ENCODE results near the gene HBEGF. TPM values are rescaled to one million over a fixed set of nuclear protein-coding genes. Genes with fewer than 3 reads are reported as not detected.
A peak's percentile ranks its signal among the peaks of the same experiment; 100 is the strongest.

Gene HBEGF
- polyA plus RNA-seq, 3 donors: 25.2 to 548 (median 31.6) TPM

- Mint-ChIP-seq H3K9me3 (peaks cover 0 to 2% (median 0%) of the 10 kb centered on the region in 7 donors), H3K27me3 (ENCODE audit: low read depth in 3 of 3) (peaks cover 0 to 2% (median 1%) of the 10 kb centered on the region in 3 donors), H3K4me1 (peaks cover 42% of the 10 kb centered on the region), H3K36me3 (peaks cover 11 to 14% of the 10 kb centered on the region in 2 donors), H3K4me3 (no peak overlapping the region), H3K27ac (no peak overlapping the region)
- Histone ChIP-seq H3K79me2 (ENCODE audit: insufficient read depth, low read length) (no peaks in the 10 kb centered on the region), H3K27ac (ENCODE audit: low read depth in 1 of 2, low read length in 2 of 2) (no peak overlapping the region), H3K4me2 (replicated peaks; ENCODE audit: extremely low read depth, low read length, poor library complexity, severe bottlenecking) (no peak overlapping the region), H3K4me3 (replicated peaks in 1 of 3; ENCODE audit: low read depth in 2 of 3, low read length in 3 of 3) (no peak overlapping the region), H3K36me3 (replicated peaks in 1 of 2; ENCODE audit: control insufficient read depth in 1 of 2, insufficient read depth in 2 of 2, low read length in 2 of 2) (peaks cover 2 to 6% of the 10 kb centered on the region in 2 donors), H3K9me3 (replicated peaks in 1 of 2; ENCODE audit: control insufficient read depth in 1 of 2, insufficient read depth in 1 of 2, low read length in 2 of 2) (no peaks in the 10 kb centered on the region), H4K20me1 (ENCODE audit: insufficient read depth, low read length) (no peaks in the 10 kb centered on the region), H3K27me3 (ENCODE audit: control insufficient read depth in 2 of 2, insufficient read depth in 2 of 2, low read length in 2 of 2) (no peaks in the 10 kb centered on the region), H2AFZ (ENCODE audit: insufficient read depth, low read depth, low read length, poor library complexity, severe bottlenecking) (no peak overlapping the region), H3K4me1 (ENCODE audit: control insufficient read depth in 1 of 2, insufficient read depth in 2 of 2, low read length in 2 of 2) (peaks cover 31% of the 10 kb centered on the region in 2 donors), H3K9ac (ENCODE audit: insufficient read depth, low read length, poor library complexity, severe bottlenecking) (no peak overlapping the region)
- no peak for DNase-seq
- intact Hi-C loops (cut with micrococcal nuclease): loop anchor here in 1 of 2 donors (2.0 kb wide), 1 partner anchor 15 kb away; no protein-coding TSS in a partner anchor
- TF ChIP-seq, protein P1, sequence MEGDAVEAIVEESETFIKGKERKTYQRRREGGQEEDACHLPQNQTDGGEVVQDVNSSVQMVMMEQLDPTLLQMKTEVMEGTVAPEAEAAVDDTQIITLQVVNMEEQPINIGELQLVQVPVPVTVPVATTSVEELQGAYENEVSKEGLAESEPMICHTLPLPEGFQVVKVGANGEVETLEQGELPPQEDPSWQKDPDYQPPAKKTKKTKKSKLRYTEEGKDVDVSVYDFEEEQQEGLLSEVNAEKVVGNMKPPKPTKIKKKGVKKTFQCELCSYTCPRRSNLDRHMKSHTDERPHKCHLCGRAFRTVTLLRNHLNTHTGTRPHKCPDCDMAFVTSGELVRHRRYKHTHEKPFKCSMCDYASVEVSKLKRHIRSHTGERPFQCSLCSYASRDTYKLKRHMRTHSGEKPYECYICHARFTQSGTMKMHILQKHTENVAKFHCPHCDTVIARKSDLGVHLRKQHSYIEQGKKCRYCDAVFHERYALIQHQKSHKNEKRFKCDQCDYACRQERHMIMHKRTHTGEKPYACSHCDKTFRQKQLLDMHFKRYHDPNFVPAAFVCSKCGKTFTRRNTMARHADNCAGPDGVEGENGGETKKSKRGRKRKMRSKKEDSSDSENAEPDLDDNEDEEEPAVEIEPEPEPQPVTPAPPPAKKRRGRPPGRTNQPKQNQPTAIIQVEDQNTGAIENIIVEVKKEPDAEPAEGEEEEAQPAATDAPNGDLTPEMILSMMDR (IDR thresholded peaks at IDR 0.05): no peak
- WGBS (ENCODE audit: insufficient coverage): 40% methylated on average over 1 of the region's 2 CpGs
Measured at GRCh38 chr5:140327589-140327988, 18.8 kb downstream of the HBEGF start.

GRCh38 chr5:140325486-140325885 is 20.9 kb downstream of the HBEGF start:
- 100% methylated on average over 1 of the region's 3 CpGs for WGBS (ENCODE audit: insufficient coverage)
- Histone ChIP-seq H3K9ac (ENCODE audit: insufficient read depth, low read length, poor library complexity, severe bottlenecking) (no peak overlapping the region), H3K4me3 (replicated peaks in 1 of 3; ENCODE audit: low read depth in 2 of 3, low read length in 3 of 3) (no peak overlapping the region), H4K20me1 (ENCODE audit: insufficient read depth, low read length) (no peaks in the 10 kb centered on the region), H3K79me2 (ENCODE audit: insufficient read depth, low read length) (no peaks in the 10 kb centered on the region), H3K4me2 (replicated peaks; ENCODE audit: extremely low read depth, low read length, poor library complexity, severe bottlenecking) (no peak overlapping the region), H3K27ac (ENCODE audit: low read depth in 1 of 2, low read length in 2 of 2) (no peak overlapping the region), H3K36me3 (replicated peaks in 1 of 2; ENCODE audit: control insufficient read depth in 1 of 2, insufficient read depth in 2 of 2, low read length in 2 of 2) (no peaks in the 10 kb centered on the region), H3K4me1 (ENCODE audit: control insufficient read depth in 1 of 2, insufficient read depth in 2 of 2, low read length in 2 of 2) (peaks cover 51 to 52% of the 10 kb centered on the region in 2 donors), H3K27me3 (ENCODE audit: control insufficient read depth in 2 of 2, insufficient read depth in 2 of 2, low read length in 2 of 2) (no peaks in the 10 kb centered on the region), H2AFZ (ENCODE audit: insufficient read depth, low read depth, low read length, poor library complexity, severe bottlenecking) (no peak overlapping the region), H3K9me3 (replicated peaks in 1 of 2; ENCODE audit: control insufficient read depth in 1 of 2, insufficient read depth in 1 of 2, low read length in 2 of 2) (no peaks in the 10 kb centered on the region)
- peaks cover 0 to 4% (median 2%) of the 10 kb centered on the region in 3 donors for H3K27me3 Mint-ChIP-seq (ENCODE audit: low read depth in 3 of 3)
- no peak overlapping the region for H3K4me3 Mint-ChIP-seq
- no peak for DNase-seq
- TF ChIP-seq, protein P1 (IDR thresholded peaks at IDR 0.05): no peak
- H3K27ac Mint-ChIP-seq: peak overlapping the region in 5 of 7 donors; percentile 65 to 91 (median 88)
- intact Hi-C loops (cut with micrococcal nuclease): loop anchor here in 1 of 2 donors (2.0 kb wide), 1 partner anchor 15 kb away; no protein-coding TSS in a partner anchor
- H3K4me1 Mint-ChIP-seq: peaks cover 62% of the 10 kb centered on the region
- peaks cover 0 to 3% (median 0%) of the 10 kb centered on the region in 7 donors for H3K9me3 Mint-ChIP-seq
- H3K36me3 Mint-ChIP-seq: peaks cover 6 to 11% of the 10 kb centered on the region in 2 donors
